ENCODE measurements around the gene PRKACB.

DNA sequence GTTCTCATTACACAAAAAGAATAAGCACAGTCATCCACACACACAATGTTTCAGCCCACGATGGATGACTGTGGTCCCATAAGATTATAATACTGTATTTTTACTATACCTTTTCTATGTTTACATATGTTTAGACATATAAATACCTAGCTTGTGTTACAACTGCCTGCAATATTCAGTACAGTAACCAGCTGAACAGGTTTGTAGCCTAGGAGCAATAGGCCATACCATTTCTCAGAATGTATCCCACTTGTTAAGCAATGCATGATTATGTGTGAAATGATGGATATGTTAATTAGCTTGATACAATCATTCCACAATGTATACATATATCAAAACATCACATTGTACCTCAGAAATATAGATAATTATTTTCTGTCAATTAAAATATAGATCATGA lies 124.3 kb downstream of the PRKACB start:
- no peak for TF ChIP-seq POLR2A (IDR thresholded peaks at IDR 0.05; ENCODE audit: borderline replicate concordance, extremely low read depth, insufficient read depth, insufficient read length)
- TF ChIP-seq CTCF (IDR thresholded peaks at IDR 0.05 in 2 of 3, conservative IDR thresholded peaks at IDR 0.05 in 1 of 3; ENCODE audit: borderline replicate concordance in 1 of 3, insufficient read depth in 1 of 3, low read depth in 2 of 3, low read length in 2 of 3): no peak
- no peak for TF ChIP-seq CEBPB (IDR thresholded peaks at IDR 0.05; ENCODE audit: low read depth)
- no peak for TF ChIP-seq SRF (IDR thresholded peaks at IDR 0.05; ENCODE audit: low read depth)
- no peak for TF ChIP-seq SIN3A (IDR thresholded peaks at IDR 0.05; ENCODE audit: low read depth)
- TF ChIP-seq REST (IDR thresholded peaks at IDR 0.05; ENCODE audit: low read depth): no peak
- no peak for TF ChIP-seq TCF7L2 (IDR thresholded peaks at IDR 0.05; ENCODE audit: borderline replicate concordance, extremely low read depth, insufficient read depth, insufficient read length)
- TF ChIP-seq YY1 (IDR thresholded peaks at IDR 0.05; ENCODE audit: extremely low read depth, insufficient replicate concordance, low read depth, low read length): no peak

Measured in HCT116 (cell line).